ENCODE results near the gene WDFY4. TPM values are rescaled to one million over a fixed set of nuclear protein-coding genes. Genes with fewer than 3 reads are reported as not detected.

Gene WDFY4
- total RNA-seq, 3 donors from 2014 or later: 2.3 to 7.0 (median 5.8) TPM

- DNase-seq (ENCODE audit: low spot score in 2 of 2): no peak
- Histone ChIP-seq H3K27me3 (peaks cover 0 to 4% of the 10 kb centered on the region in 2 donors), H3K4me1 (no peaks in the 10 kb centered on the region), H3K9me3 (no peaks in the 10 kb centered on the region), H3K4me3 (no peak overlapping the region), H3K36me3 (no peaks in the 10 kb centered on the region), H3K27ac (no peak overlapping the region)
- no peak for TF ChIP-seq POLR2A (IDR thresholded peaks at IDR 0.05)
- TF ChIP-seq CTCF (IDR thresholded peaks at IDR 0.05): no peak
- no peak for TF ChIP-seq POLR2AphosphoS5 (IDR thresholded peaks at IDR 0.05)
- intact Hi-C loops (cut with DNase I; ENCODE audit: low total_unique reads): loop anchor here (5.0 kb wide), 1 partner anchor 605 kb away; no protein-coding TSS in a partner anchor
Observed at GRCh38 chr10:48656914-48657305, 27.8 kb upstream of the WDFY4 start.

- H3K4me1 ChIP-seq: no peaks in the 10 kb centered on the region
- H3K36me3 ChIP-seq: no peaks in the 10 kb centered on the region
- peaks cover 0 to 4% of the 10 kb centered on the region in 2 donors for H3K27me3 ChIP-seq
- intact Hi-C loops (cut with DNase I; ENCODE audit: low total_unique reads): loop anchor here (5.0 kb wide), 1 partner anchor 605 kb away; no protein-coding TSS in a partner anchor
- H3K9me3 ChIP-seq: no peaks in the 10 kb centered on the region
- H3K4me3 ChIP-seq: no peak overlapping the region
- H3K27ac ChIP-seq: no peak overlapping the region
- TF ChIP-seq POLR2AphosphoS5 (IDR thresholded peaks at IDR 0.05): no peak
- TF ChIP-seq CTCF (IDR thresholded peaks at IDR 0.05): no peak
- no peak for TF ChIP-seq POLR2A (IDR thresholded peaks at IDR 0.05)
- no peak for DNase-seq (ENCODE audit: low spot score in 2 of 2)
Observed at GRCh38 chr10:48657416-48657815, 27.3 kb upstream of the WDFY4 start.

GRCh38 chr10:48658243-48658974 lies 26.3 kb upstream of the WDFY4 start:
- TF ChIP-seq CTCF (IDR thresholded peaks at IDR 0.05): peak; percentile 54 to 73 (median 63)
- no peak for TF ChIP-seq POLR2A (IDR thresholded peaks at IDR 0.05)
- Histone ChIP-seq H3K36me3 (no peaks in the 10 kb centered on the region), H3K27me3 (peaks cover 0 to 4% of the 10 kb centered on the region in 2 donors), H3K4me1 (no peaks in the 10 kb centered on the region), H3K27ac (no peak overlapping the region), H3K4me3 (no peak overlapping the region), H3K9me3 (no peaks in the 10 kb centered on the region)
- intact Hi-C loops (cut with DNase I; ENCODE audit: low total_unique reads): loop anchor here (5.0 kb wide), 1 partner anchor 604 kb away; no protein-coding TSS in a partner anchor
- peak; percentile 47 to 76 for DNase-seq (ENCODE audit: low spot score in 2 of 2)

GRCh38 chr10:48658975-48659269 lies 25.8 kb upstream of the WDFY4 start:
- TF ChIP-seq POLR2A (IDR thresholded peaks at IDR 0.05) (no peak), CTCF (IDR thresholded peaks at IDR 0.05) (no peak), POLR2AphosphoS5 (IDR thresholded peaks at IDR 0.05) (no peak)
- H3K27me3 ChIP-seq: peaks cover 0 to 4% of the 10 kb centered on the region in 2 donors
- intact Hi-C loops (cut with DNase I; ENCODE audit: low total_unique reads): loop anchor here (5.0 kb wide), 1 partner anchor 603 kb away; no protein-coding TSS in a partner anchor

GRCh38 chr10:48659790-48660189 lies 24.9 kb upstream of the WDFY4 start:
- no peak overlapping the region for H3K4me3 ChIP-seq
- H3K36me3 ChIP-seq: no peaks in the 10 kb centered on the region
- peaks cover 0 to 4% of the 10 kb centered on the region in 2 donors for H3K27me3 ChIP-seq
- H3K27ac ChIP-seq: no peak overlapping the region
- intact Hi-C loops (cut with DNase I; ENCODE audit: low total_unique reads): loop anchor here (5.0 kb wide), 1 partner anchor 603 kb away; no protein-coding TSS in a partner anchor
- no peak for DNase-seq (ENCODE audit: low spot score in 2 of 2)
- TF ChIP-seq CTCF (IDR thresholded peaks at IDR 0.05) (no peak), POLR2AphosphoS5 (IDR thresholded peaks at IDR 0.05) (no peak), POLR2A (IDR thresholded peaks at IDR 0.05) (no peak)
- no peaks in the 10 kb centered on the region for H3K4me1 ChIP-seq
- H3K9me3 ChIP-seq: no peaks in the 10 kb centered on the region

More at GRCh38 chr10:48658975-48659269, 25.8 kb upstream of the WDFY4 start:
- DNase-seq (ENCODE audit: low spot score in 2 of 2): no peak
- H3K9me3 ChIP-seq: no peaks in the 10 kb centered on the region
- H3K4me1 ChIP-seq: no peaks in the 10 kb centered on the region
- H3K36me3 ChIP-seq: no peaks in the 10 kb centered on the region
- H3K4me3 ChIP-seq: no peak overlapping the region
- no peak overlapping the region for H3K27ac ChIP-seq

Data from breast epithelium (tissue), 4 donors.